AG09309 (cell line): ENCODE data around the gene MED13L.

Source experiments
- DNase-seq: peaks from one replicate; pipeline ENCODE4 v3.0.0-alpha.2; 2010; ENCODE audit warnings: low read depth
- H3K4me3 ChIP-seq: 2 replicates; pipeline ENCODE4 v1.5.1; 2011; ENCODE audit warnings: mild to moderate bottlenecking, low read depth, low read length, moderate library complexity; ENCODE audit not compliant: control insufficient read depth
- TF ChIP-seq, protein P1 (sequence below): IDR thresholded peaks from 2 replicates; pipeline ENCODE4 v1.5.1; 2011; ENCODE audit warnings: mild to moderate bottlenecking, low read depth, low read length, inconsistent platforms; ENCODE audit not compliant: insufficient read depth, control insufficient read depth; ENCODE audit errors: missing control alignments

The MED13L gene

DNA sequence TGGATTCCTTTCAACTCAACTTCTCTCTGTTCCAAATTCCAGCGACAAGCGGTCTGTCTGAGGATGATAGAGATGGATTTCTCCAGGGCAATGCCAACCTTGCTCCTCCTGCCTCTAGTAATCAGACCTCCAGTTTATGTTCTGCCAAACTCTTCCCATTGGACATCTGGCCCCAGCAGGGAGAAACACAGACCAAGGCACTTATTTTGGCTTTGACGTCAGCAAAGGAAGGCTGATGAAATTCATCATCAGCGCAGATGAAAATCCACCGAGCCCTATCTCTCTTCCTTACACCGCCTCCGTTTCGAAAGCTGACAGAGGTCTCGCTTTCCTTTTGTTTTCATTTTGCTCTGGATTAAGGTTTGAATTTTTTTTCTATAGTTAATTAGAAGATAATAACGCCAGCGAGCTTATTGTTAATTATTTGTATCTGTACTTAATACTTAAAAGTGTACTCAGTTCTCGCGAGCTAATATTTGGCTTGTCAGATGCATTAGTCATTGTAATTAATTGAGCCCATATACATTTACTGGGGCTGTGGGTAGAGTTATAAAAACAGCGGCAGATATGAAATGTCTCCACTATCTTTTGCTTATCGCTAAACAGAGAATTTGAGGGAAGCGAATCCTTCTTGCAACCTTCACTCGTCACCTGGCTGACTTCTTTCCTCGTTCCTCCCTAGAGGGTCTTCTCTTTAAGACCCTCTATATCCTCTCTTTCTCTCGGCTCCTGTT lies 35.9 kb upstream of the MED13L start:
- DNase-seq: no peak
- no peak overlapping the region for H3K4me3 ChIP-seq
- TF ChIP-seq, protein P1, sequence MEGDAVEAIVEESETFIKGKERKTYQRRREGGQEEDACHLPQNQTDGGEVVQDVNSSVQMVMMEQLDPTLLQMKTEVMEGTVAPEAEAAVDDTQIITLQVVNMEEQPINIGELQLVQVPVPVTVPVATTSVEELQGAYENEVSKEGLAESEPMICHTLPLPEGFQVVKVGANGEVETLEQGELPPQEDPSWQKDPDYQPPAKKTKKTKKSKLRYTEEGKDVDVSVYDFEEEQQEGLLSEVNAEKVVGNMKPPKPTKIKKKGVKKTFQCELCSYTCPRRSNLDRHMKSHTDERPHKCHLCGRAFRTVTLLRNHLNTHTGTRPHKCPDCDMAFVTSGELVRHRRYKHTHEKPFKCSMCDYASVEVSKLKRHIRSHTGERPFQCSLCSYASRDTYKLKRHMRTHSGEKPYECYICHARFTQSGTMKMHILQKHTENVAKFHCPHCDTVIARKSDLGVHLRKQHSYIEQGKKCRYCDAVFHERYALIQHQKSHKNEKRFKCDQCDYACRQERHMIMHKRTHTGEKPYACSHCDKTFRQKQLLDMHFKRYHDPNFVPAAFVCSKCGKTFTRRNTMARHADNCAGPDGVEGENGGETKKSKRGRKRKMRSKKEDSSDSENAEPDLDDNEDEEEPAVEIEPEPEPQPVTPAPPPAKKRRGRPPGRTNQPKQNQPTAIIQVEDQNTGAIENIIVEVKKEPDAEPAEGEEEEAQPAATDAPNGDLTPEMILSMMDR: no peak

- H3K4me3 ChIP-seq: no peak overlapping the region
- DNase-seq: no peak
- TF ChIP-seq, protein P1: no peak
Measured at GRCh38 chr12:116310082-116310481, 32.6 kb upstream of the MED13L start.

- TF ChIP-seq, protein P1: no peak
- no peak overlapping the region for H3K4me3 ChIP-seq
- DNase-seq: no peak
Measured at GRCh38 chr12:116309343-116309742, 31.9 kb upstream of the MED13L start.

- TF ChIP-seq, protein P1: no peak
- no peak overlapping the region for H3K4me3 ChIP-seq
- no peak for DNase-seq
Measured at GRCh38 chr12:116308647-116309046, 31.2 kb upstream of the MED13L start.

DNA sequence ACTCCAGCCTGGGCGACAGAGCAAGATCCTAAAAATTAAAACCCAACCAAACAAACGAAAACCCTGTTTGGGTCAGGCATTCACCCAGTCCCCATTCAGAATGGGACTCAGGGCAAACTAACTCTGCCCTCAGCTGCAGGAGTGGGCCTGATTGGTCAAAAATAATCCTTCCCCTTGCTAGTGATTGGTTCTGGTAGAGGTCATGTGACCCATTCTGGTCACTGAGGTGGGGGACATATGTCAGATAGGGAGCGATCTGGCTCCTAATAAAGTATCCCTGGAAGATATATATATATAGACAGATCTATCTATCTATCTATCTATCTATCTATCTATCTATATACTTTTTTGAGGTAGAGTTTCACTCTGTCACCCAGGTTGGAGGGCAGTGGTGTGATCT lies 29.5 kb upstream of the MED13L start:
- no peak overlapping the region for H3K4me3 ChIP-seq
- no peak for DNase-seq
- TF ChIP-seq, protein P1: no peak

GRCh38 chr12:116306506-116306905 lies 29.0 kb upstream of the MED13L start:
- no peak for DNase-seq
- TF ChIP-seq, protein P1: no peak
- H3K4me3 ChIP-seq: no peak overlapping the region
